RWPE2 (cell line): ENCODE measurements around the gene LENG1.

Experiments
- ATAC-seq: fragments of 200-7000 bp; cut with Tn5 transposase; 3 replicates; pipeline ENCODE4 v1.9.1; 2021; ENCODE audit warnings: low read depth
- DNase-seq: peaks from one replicate; pipeline ENCODE4 v3.0.0-alpha.2; 2020; ENCODE audit warnings: low spot score
- H3K27ac ChIP-seq: fragments of 450-650 bp; 2 replicates; pipeline ENCODE4 v1.5.1; 2017; ENCODE audit warnings: mild to moderate bottlenecking; ENCODE audit not compliant: poor library complexity, severe bottlenecking
- H3K27me3 ChIP-seq: fragments of 250-450 bp; sonication (Bioruptor Pico); 2 replicates; pipeline ENCODE4 v1.5.1; 2021; ENCODE audit warnings: mild to moderate bottlenecking, moderate library complexity; ENCODE audit not compliant: insufficient read depth, poor library complexity, severe bottlenecking
- H3K36me3 ChIP-seq: fragments of 250-450 bp; sonication (Bioruptor Pico); 2 replicates; pipeline ENCODE4 v1.5.1; 2020; ENCODE audit warnings: low read depth, mild to moderate bottlenecking, moderate library complexity
- H3K4me1 ChIP-seq: fragments of 250-450 bp; sonication (Bioruptor Pico); 2 replicates; pipeline ENCODE4 v1.5.1; 2021; ENCODE audit warnings: mild to moderate bottlenecking, moderate library complexity; ENCODE audit not compliant: insufficient read depth, poor library complexity, severe bottlenecking
- H3K4me3 ChIP-seq: fragments of 250-450 bp; sonication (Bioruptor Pico); 2 replicates; pipeline ENCODE4 v1.5.1; 2021; ENCODE audit warnings: mild to moderate bottlenecking, moderate library complexity; ENCODE audit not compliant: severe bottlenecking
- H3K9me3 ChIP-seq: fragments of 250-450 bp; sonication (Bioruptor Pico); 2 replicates; pipeline ENCODE4 v1.5.1; 2021; ENCODE audit warnings: mild to moderate bottlenecking, moderate library complexity; ENCODE audit not compliant: severe bottlenecking
- TF ChIP-seq, protein P1 (sequence below): fragments of 450-650 bp; IDR thresholded peaks from one replicate; pipeline ENCODE4 v1.5.1; 2017; ENCODE audit warnings: mild to moderate bottlenecking, moderate library complexity; ENCODE audit not compliant: poor library complexity, severe bottlenecking

LENG1 gene

DNA sequence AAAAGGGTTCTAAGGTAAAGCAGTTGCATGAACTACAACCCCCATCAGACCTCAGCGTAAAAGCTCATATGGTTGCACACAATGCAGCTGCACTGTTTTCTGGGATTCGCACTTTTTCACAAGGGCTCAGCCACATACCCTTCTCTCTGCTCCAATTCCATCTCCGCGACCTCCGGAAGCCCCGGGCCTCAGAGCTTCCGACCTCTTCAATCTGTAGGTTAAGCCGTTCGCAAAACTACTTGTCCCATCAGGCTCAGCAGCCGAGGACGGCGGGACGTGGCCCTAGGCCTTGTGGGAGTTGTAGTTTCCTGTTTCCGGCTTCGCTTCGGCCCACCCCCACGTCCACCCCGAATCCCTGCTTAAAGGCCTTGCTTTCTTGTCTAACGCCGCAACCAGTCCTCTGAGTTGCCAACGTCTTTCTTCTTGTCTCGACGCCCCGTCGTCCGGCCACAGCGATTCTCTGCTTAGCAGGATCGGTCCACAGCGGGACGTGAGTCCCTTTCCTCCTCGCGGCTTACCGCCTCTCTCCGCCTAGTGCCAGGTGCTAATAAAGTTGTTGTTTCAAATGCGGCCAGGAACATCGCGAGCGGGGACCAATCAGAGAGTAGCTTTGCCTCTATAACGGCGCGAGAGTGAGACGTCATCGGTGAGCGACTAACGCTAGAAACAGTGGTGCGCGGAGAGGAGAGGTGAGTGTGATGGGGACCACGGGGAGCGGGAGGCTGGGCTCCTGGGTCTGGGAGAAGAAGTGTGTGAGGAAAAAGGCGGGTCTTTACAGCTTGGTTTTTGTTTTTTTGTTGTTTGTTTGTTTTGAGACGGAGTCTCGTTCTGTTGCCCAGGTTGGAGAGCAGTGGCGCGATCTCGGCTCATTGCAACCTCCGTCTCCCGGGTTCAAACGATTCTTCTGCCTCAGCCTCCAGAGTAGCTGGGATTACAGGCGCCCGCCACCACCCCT, 44.1 kb downstream of the LENG1 start, which contains the start of the genes PRPF31 and TFPT:
PRPF31 (plus strand) TSS at position 646 of the 955 bp plus-strand sequence. CDS start 2,525 bp downstream, outside the sequence.
TFPT (minus strand) TSS at position 549 of the 955 bp plus-strand sequence; CDS start at position 161, 388 bp downstream.
- ATAC-seq (peak; percentile 93), DNase-seq (peak; percentile 94)
- H3K4me1 ChIP-seq: peaks cover 5% of the 10 kb centered on the region
- H3K27ac ChIP-seq: peak within 1 kb of the TSS; percentile 49
- peaks cover 37% of the 10 kb centered on the region for H3K36me3 ChIP-seq
- TF ChIP-seq, protein P1, sequence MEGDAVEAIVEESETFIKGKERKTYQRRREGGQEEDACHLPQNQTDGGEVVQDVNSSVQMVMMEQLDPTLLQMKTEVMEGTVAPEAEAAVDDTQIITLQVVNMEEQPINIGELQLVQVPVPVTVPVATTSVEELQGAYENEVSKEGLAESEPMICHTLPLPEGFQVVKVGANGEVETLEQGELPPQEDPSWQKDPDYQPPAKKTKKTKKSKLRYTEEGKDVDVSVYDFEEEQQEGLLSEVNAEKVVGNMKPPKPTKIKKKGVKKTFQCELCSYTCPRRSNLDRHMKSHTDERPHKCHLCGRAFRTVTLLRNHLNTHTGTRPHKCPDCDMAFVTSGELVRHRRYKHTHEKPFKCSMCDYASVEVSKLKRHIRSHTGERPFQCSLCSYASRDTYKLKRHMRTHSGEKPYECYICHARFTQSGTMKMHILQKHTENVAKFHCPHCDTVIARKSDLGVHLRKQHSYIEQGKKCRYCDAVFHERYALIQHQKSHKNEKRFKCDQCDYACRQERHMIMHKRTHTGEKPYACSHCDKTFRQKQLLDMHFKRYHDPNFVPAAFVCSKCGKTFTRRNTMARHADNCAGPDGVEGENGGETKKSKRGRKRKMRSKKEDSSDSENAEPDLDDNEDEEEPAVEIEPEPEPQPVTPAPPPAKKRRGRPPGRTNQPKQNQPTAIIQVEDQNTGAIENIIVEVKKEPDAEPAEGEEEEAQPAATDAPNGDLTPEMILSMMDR: no peak
- peak within 1 kb of the TSS; percentile 71 for H3K4me3 ChIP-seq
- no peaks in the 10 kb centered on the region for H3K27me3 ChIP-seq
- H3K9me3 ChIP-seq: no peaks in the 10 kb centered on the region

DNA sequence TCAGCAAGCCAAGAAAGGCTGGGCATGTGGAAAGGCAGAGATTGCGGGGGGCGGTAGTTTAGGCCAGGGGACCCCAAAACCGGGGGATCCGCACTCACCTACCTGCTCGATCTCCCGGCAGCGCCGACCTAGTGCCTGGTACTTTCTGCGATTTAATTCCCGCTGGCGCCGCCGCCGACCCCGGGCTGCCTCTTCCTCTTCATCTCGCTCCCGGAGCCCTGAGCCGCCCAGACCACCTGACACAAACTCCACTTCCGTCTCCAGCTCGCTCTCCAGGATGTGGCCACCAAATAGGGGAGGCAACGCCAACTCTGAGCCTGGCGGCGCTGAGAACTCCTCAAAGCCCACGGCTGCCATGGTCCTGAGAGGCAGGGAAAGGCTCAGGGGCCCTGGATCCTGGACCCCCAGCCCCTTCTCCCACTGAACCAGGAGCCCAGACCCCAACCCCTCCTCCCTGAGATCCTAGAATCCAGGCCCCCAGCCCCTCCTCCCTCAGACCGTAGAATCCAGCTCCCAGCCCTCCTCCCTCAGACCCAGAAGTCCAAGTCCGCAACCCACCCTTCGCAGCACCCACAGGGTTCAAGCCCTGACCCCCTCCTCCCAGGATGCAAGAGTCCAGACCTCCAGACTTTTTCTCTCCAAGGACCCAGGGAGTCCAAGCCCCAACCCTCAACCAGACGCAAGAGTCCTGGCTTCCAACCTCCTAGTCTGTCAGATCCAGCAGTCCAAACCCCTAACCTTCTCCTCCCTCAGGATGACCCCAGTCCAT, 45.0 kb downstream of the LENG1 start:
- Histone ChIP-seq H3K4me1 (peaks cover 5% of the 10 kb centered on the region), H3K27ac (peak overlapping the region; percentile 49)
- 0 out of 3 replicates have a peak, but pooled peaks have one; percentile 20 for ATAC-seq

DNA sequence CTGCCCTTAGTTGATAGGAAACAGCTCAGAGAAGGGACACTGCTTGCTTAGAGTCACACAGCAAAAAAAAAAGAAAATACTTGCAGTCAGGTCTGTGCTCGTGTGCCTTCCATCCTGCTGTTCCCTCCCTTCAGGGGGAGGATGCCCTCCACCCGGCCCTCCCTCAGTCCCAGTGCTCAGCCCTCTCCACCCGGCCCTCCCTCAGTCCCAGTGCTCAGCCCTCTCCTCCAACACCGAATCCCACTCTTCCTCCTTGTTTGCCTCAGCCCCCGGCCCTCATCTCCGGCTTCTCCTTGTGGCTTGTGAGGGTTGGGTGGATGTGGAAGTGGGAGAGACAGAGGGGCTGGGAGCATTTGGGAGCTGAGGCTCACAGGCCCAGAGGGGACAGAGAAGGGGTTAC, 49.9 kb downstream of the LENG1 start:
- H3K36me3 ChIP-seq: peaks cover 50% of the 10 kb centered on the region
- H3K4me3 ChIP-seq: no peak overlapping the region
- H3K9me3 ChIP-seq: no peaks in the 10 kb centered on the region
- H3K4me1 ChIP-seq: no peaks in the 10 kb centered on the region
- no peak overlapping the region for H3K27ac ChIP-seq
- TF ChIP-seq, protein P1: no peak
- DNase-seq: no peak
- ATAC-seq: 0 out of 3 replicates have a peak, but pooled peaks have one; percentile 8
- H3K27me3 ChIP-seq: no peaks in the 10 kb centered on the region

More for the DNA sequence above, 45.0 kb downstream of the LENG1 start:
- DNase-seq: no peak
- Histone ChIP-seq H3K9me3 (no peaks in the 10 kb centered on the region), H3K4me3 (peak overlapping the region; percentile 71), H3K27me3 (no peaks in the 10 kb centered on the region), H3K36me3 (peaks cover 29% of the 10 kb centered on the region)
- TF ChIP-seq, protein P1: no peak

DNA sequence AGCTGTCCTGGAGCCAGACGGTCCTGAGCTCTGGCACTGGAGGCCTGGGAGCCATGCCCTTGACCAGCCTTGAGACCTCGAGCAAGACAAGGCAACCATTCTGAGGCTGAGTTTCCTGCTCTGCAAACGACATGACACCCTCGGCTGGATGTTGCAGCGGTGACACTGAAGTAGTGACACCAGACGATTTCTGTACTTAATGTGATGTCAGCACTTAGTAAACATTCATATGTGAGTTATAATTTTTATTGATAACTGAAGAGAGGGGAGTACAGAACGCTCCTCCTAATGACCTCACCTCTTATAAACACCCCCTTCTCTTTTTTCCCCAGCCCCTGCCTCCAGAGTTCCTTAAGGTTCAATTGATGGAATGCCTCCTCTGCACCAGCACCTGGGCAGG, 51.0 kb downstream of the LENG1 start:
- ATAC-seq: no peak
- peaks cover 49% of the 10 kb centered on the region for H3K36me3 ChIP-seq
- no peak for DNase-seq

More for the DNA sequence above, 51.0 kb downstream of the LENG1 start:
- no peak overlapping the region for H3K4me3 ChIP-seq
- TF ChIP-seq, protein P1: no peak
- no peaks in the 10 kb centered on the region for H3K4me1 ChIP-seq
- no peaks in the 10 kb centered on the region for H3K9me3 ChIP-seq
- H3K27me3 ChIP-seq: no peaks in the 10 kb centered on the region
- no peak overlapping the region for H3K27ac ChIP-seq
